K562 (cell line): ENCODE data around the gene TAF1A. TPM values are rescaled to one million over a fixed set of nuclear protein-coding genes. Genes with fewer than 3 reads are reported as not detected.

Source experiments
- ATAC-seq: fragments of 200-7000 bp; cut with Tn5 transposase; 3 replicates; pipeline ENCODE4 v1.9.1; 2020; ENCODE audit warnings: moderate library complexity
- BruUV-seq: library from RNA; stranded (reverse); fragments of 400-500 nt; replicated peaks from 2 replicates; lab custom pipeline; 2021; lab: Mats Ljungman, UMichigan
- CTCF ChIA-PET: fragments of 300-600 bp; formaldehyde crosslinking; extraction: SDS; loops from one replicate; lab custom pipeline; 2021; ENCODE audit warnings: low intra/inter-chr PET ratio; lab: Yijun Ruan, JAX
- POLR2A ChIA-PET: fragments of 300-600, 350-650 bp; sonication (Branson Sonifier 250); formaldehyde crosslinking; extraction: SDS; loops from one replicate; lab custom pipeline; 2021; ENCODE audit warnings: antibody characterized with exemption, inconsistent platforms; lab: Yijun Ruan, JAX
- DNase-seq, 4 experiments: peaks; one replicate each; pipeline versions ENCODE4 v3.0.0 to v3.0.0-alpha.2; 2011 to 2018; ENCODE audit warnings: low spot score in 3 of 4, mixed read lengths in 3 of 4; ENCODE audit errors: extremely low read depth in 1 of 4
- FAIRE-seq: peaks from 2 replicates; lab custom pipeline; 2011; peaks lifted over from hg19 to GRCh38; lab: Jason Lieb, UNC
- H2AFZ ChIP-seq: 2 replicates; pipeline ENCODE4 v1.6.0; 2011; ENCODE audit warnings: low read depth, low read length, control low read depth, inconsistent platforms
- H3K27ac ChIP-seq: fragments of 200-600 bp; 3 replicates; pipeline ENCODE4 v1.8.0; 2011; ENCODE audit warnings: low read depth, mild to moderate bottlenecking, control low read depth, inconsistent platforms, low read length, moderate library complexity, mixed read lengths; ENCODE audit errors: extremely low read depth
- H3K27me3 ChIP-seq, 2 experiments: fragments of 300-600 bp in 1 of 2; 2 replicates in 1 of 2; 3 replicates in 1 of 2; pipeline versions ENCODE4 v1.6.0 to v1.8.0; 2011; ENCODE audit warnings: inconsistent platforms in 2 of 2, low read length in 2 of 2, mild to moderate bottlenecking in 1 of 2, mixed read lengths in 1 of 2, moderate library complexity in 1 of 2; ENCODE audit not compliant: control insufficient read depth in 2 of 2, insufficient read depth in 2 of 2
- H3K36me3 ChIP-seq: fragments of 300-600 bp; 3 replicates; pipeline ENCODE4 v1.8.0; 2011; ENCODE audit warnings: mild to moderate bottlenecking, low read length, inconsistent platforms; ENCODE audit not compliant: control insufficient read depth, insufficient read depth
- H3K4me1 ChIP-seq, 2 experiments: fragments of 200-600 bp in 1 of 2; replicated peaks in 1 of 2; 2 replicates in 1 of 2; 3 replicates in 1 of 2; pipeline versions ENCODE4 v1.5.1 to v1.8.0; 2011; ENCODE audit warnings: inconsistent platforms in 2 of 2, low read length in 2 of 2, mild to moderate bottlenecking in 1 of 2, mixed read lengths in 1 of 2, moderate library complexity in 1 of 2; ENCODE audit not compliant: control insufficient read depth in 2 of 2, insufficient read depth in 2 of 2
- H3K4me2 ChIP-seq: 2 replicates; pipeline ENCODE4 v1.6.1; 2011; ENCODE audit warnings: low read length, control low read depth, inconsistent platforms, mixed read lengths; ENCODE audit not compliant: insufficient read depth
- H3K4me3 ChIP-seq: fragments of 200-600 bp; sonication (generic), shearing (Covaris generic); 2 replicates; pipeline ENCODE4 v1.5.1; 2016; ENCODE audit warnings: control low read depth, inconsistent platforms
- H3K79me2 ChIP-seq: fragments of 200-600 bp; 3 replicates; pipeline ENCODE4 v1.8.0; 2011; ENCODE audit warnings: low read length, inconsistent platforms; ENCODE audit not compliant: control insufficient read depth, insufficient read depth
- H3K9ac ChIP-seq, 2 experiments: 2 replicates each; pipeline versions ENCODE4 v1.6.0 to v1.6.1; 2011; ENCODE audit warnings: low read depth in 2 of 2, low read length in 2 of 2, control low read depth in 1 of 2, inconsistent platforms in 1 of 2, mild to moderate bottlenecking in 1 of 2, mixed read lengths in 1 of 2; ENCODE audit not compliant: insufficient read depth in 1 of 2
- H3K9me1 ChIP-seq: one replicate; pipeline ENCODE4 v1.6.0; 2011; ENCODE audit warnings: inconsistent platforms, mild to moderate bottlenecking, low read length, moderate library complexity; ENCODE audit not compliant: control insufficient read depth, insufficient read depth
- H3K9me3 ChIP-seq: replicated peaks from 2 replicates; pipeline ENCODE4 v1.5.1; 2011; ENCODE audit warnings: low read depth, low read length, inconsistent platforms; ENCODE audit not compliant: control insufficient read depth, insufficient read depth
- H4K20me1 ChIP-seq: replicated peaks from 2 replicates; pipeline ENCODE4 v1.6.1; 2011; ENCODE audit warnings: low read length, inconsistent platforms, mixed read lengths; ENCODE audit not compliant: control insufficient read depth, insufficient read depth
- EP400 ChIP-seq: fragments of 450-650 bp; IDR thresholded peaks from 2 replicates; pipeline ENCODE4 v1.6.1; 2017; ENCODE audit warnings: antibody characterized with exemption, mild to moderate bottlenecking, moderate library complexity
- ZNF133 ChIP-seq: fragments of 250-450 bp; sonication (Bioruptor Pico); IDR thresholded peaks from 2 replicates; pipeline ENCODE4 v1.4.0; 2020; ENCODE audit warnings: mild to moderate bottlenecking
- ZNF175 ChIP-seq: fragments of 200-800 bp; sonication (Bioruptor generic); IDR thresholded peaks from 2 replicates; pipeline ENCODE4 v1.6.1; 2016; ENCODE audit warnings: low read depth, mild to moderate bottlenecking, missing genetic modification characterization, missing compliant biosample characterization
- WGBS: fragments of 100-300 bp; shearing (Covaris generic); methylation state at CpG from one replicate; pipeline ENCODE4 v1.1.6; 2016; ENCODE audit warnings: low coverage, mixed read lengths; ENCODE audit not compliant: insufficient coverage; ENCODE audit errors: missing lambda C conversion rate; 5-methylcytosine and 5-hydroxymethylcytosine counted together
- in situ Hi-C: fragments of 300-500 bp; cut with MboI; formaldehyde crosslinking; loops from 4 replicates; pipeline ENCODE4 v1.15.0; 2018; ENCODE audit warnings: inconsistent platforms, mixed read lengths
- intact Hi-C: fragments of 100-400 bp; cut with micrococcal nuclease; formaldehyde crosslinking; loops from 2 replicates; pipeline ENCODE4 v1.14.2; 2022
- polyA plus RNA-seq, 8 experiments: library from polyadenylated mRNA; depleted of rRNA in 4 of 8; stranded (reverse) in 5 of 8; unstranded in 3 of 8; fragments of >200 nt; fragmentation: Nextera tagmentation in 2 of 8; fragmentation: Illumina TruSeq in 1 of 8; extraction: Ambion mirVana in 2 of 8; extraction: Trizol in 1 of 8; gene quantifications; 2 replicates each; pipeline versions ENCODE4 v1.2.1 to v1.2.3, GENCODE V29; 2011 to 2014; ENCODE audit warnings: inconsistent platforms in 1 of 8, missing spikeins in 1 of 8
- total RNA-seq, 7 experiments: library from RNA; depleted of rRNA in 6 of 7; stranded (reverse); fragments of >200 nt in 6 of 7; fragmentation: Illumina TruSeq in 2 of 7; extraction: Trizol in 2 of 7; gene quantifications; 2 replicates each; pipeline versions ENCODE4 v1.2.1 to v1.2.3, GENCODE V29; 2011 to 2021; ENCODE audit warnings: low replicate concordance in 1 of 7
- TF ChIP-seq, protein P1 (sequence below): sonication (generic); formaldehyde crosslinking; IDR thresholded peaks from 2 replicates; pipeline ENCODE4 v1.8.1; 2023; ENCODE audit warnings: mild to moderate bottlenecking, missing genetic modification reagents
- TF ChIP-seq, protein P2 (sequence below): fragments of 250-450 bp; sonication (Bioruptor Pico); IDR thresholded peaks from 2 replicates; pipeline ENCODE4 v1.5.0; 2022; ENCODE audit warnings: mild to moderate bottlenecking
- TF ChIP-seq, protein P3 (sequence below): fragments of 450-650 bp; IDR thresholded peaks from 2 replicates; pipeline ENCODE4 v1.6.1; 2016; ENCODE audit warnings: mild to moderate bottlenecking, moderate library complexity

Gene TAF1A
- total and polyA plus RNA-seq, 9 of the 15 experiments (the other 6 are each of a cell fraction or from before 2014, with no cell fraction given) = 17.8 to 36.8 (median 25.3) TPM

DNA sequence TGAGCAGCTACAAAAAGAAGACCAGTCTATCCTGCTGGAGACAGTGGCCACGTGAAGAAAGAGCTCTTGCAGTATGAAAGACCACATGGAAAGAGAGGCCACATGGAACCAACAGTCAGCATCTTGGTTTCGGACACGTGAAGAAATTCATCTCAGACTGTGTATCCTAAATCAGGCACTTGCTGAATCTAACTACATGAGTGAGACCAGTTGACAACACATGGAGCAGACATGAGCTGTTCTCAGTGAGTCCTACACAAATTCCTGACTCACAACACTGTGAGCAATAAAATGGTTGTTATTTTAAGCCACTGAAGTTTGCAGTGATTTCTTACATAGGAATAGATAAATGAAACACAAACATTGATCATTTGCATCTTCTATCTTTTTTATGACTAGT is 2.4 kb upstream of the TAF1A start:
- Histone ChIP-seq H2AFZ (peak overlapping the region; percentile 75), H3K27ac (no peak overlapping the region), H3K36me3 (peaks cover 10% of the 10 kb centered on the region; the same call in 2 of the 3 replicates), H3K9me3 (no peaks in the 10 kb centered on the region), H3K27me3 (no peaks in the 10 kb centered on the region; a peak in 1 of 5 replicates), H3K79me2 (peaks cover 25% of the 10 kb centered on the region), H3K4me3 (no peak overlapping the region), H4K20me1 (no peaks in the 10 kb centered on the region), H3K9ac (no peak overlapping the region), H3K4me1 (peaks cover 0 to 3% of the 10 kb centered on the region in 2 experiments; a peak in 2 of 5 replicates), H3K9me1 (no peaks in the 10 kb centered on the region), H3K4me2 (no peak overlapping the region)
- BruUV-seq = no TSS peak
- CTCF ChIA-PET = no interaction called here
- in situ Hi-C loops = no loop called here
- no peak for ATAC-seq
- intact Hi-C loops = no loop called here
- POLR2A ChIA-PET = interaction anchor here (0.5 to 2.0 kb wide), 2 partner anchors 17 to 66 kb away, joined by 3 to 7 read pairs; no protein-coding TSS in a partner anchor
- no peak for FAIRE-seq
- DNase-seq = no peak
- 45% methylated on average over 3 of the region's 3 CpGs for WGBS
- TF ChIP-seq EP400 (peak; percentile 24; the same call in 1 of the 2 replicates), ZNF133 (CRISPR knock-in tag) (no peak), ZNF175 (CRISPR knock-in tag) (no peak)
- TF ChIP-seq, protein P1, sequence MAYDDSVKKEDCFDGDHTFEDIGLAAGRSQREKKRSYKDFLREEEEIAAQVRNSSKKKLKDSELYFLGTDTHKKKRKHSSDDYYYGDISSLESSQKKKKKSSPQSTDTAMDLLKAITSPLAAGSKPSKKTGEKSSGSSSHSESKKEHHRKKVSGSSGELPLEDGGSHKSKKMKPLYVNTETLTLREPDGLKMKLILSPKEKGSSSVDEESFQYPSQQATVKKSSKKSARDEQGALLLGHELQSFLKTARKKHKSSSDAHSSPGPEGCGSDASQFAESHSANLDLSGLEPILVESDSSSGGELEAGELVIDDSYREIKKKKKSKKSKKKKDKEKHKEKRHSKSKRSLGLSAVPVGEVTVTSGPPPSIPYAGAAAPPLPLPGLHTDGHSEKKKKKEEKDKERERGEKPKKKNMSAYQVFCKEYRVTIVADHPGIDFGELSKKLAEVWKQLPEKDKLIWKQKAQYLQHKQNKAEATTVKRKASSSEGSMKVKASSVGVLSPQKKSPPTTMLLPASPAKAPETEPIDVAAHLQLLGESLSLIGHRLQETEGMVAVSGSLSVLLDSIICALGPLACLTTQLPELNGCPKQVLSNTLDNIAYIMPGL (CRISPR knock-in tag) = no peak
- TF ChIP-seq, protein P2, sequence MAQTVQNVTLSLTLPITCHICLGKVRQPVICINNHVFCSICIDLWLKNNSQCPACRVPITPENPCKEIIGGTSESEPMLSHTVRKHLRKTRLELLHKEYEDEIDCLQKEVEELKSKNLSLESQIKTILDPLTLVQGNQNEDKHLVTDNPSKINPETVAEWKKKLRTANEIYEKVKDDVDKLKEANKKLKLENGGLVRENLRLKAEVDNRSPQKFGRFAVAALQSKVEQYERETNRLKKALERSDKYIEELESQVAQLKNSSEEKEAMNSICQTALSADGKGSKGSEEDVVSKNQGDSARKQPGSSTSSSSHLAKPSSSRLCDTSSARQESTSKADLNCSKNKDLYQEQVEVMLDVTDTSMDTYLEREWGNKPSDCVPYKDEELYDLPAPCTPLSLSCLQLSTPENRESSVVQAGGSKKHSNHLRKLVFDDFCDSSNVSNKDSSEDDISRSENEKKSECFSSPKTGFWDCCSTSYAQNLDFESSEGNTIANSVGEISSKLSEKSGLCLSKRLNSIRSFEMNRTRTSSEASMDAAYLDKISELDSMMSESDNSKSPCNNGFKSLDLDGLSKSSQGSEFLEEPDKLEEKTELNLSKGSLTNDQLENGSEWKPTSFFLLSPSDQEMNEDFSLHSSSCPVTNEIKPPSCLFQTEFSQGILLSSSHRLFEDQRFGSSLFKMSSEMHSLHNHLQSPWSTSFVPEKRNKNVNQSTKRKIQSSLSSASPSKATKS (CRISPR knock-in tag) = no peak
- TF ChIP-seq, protein P3, sequence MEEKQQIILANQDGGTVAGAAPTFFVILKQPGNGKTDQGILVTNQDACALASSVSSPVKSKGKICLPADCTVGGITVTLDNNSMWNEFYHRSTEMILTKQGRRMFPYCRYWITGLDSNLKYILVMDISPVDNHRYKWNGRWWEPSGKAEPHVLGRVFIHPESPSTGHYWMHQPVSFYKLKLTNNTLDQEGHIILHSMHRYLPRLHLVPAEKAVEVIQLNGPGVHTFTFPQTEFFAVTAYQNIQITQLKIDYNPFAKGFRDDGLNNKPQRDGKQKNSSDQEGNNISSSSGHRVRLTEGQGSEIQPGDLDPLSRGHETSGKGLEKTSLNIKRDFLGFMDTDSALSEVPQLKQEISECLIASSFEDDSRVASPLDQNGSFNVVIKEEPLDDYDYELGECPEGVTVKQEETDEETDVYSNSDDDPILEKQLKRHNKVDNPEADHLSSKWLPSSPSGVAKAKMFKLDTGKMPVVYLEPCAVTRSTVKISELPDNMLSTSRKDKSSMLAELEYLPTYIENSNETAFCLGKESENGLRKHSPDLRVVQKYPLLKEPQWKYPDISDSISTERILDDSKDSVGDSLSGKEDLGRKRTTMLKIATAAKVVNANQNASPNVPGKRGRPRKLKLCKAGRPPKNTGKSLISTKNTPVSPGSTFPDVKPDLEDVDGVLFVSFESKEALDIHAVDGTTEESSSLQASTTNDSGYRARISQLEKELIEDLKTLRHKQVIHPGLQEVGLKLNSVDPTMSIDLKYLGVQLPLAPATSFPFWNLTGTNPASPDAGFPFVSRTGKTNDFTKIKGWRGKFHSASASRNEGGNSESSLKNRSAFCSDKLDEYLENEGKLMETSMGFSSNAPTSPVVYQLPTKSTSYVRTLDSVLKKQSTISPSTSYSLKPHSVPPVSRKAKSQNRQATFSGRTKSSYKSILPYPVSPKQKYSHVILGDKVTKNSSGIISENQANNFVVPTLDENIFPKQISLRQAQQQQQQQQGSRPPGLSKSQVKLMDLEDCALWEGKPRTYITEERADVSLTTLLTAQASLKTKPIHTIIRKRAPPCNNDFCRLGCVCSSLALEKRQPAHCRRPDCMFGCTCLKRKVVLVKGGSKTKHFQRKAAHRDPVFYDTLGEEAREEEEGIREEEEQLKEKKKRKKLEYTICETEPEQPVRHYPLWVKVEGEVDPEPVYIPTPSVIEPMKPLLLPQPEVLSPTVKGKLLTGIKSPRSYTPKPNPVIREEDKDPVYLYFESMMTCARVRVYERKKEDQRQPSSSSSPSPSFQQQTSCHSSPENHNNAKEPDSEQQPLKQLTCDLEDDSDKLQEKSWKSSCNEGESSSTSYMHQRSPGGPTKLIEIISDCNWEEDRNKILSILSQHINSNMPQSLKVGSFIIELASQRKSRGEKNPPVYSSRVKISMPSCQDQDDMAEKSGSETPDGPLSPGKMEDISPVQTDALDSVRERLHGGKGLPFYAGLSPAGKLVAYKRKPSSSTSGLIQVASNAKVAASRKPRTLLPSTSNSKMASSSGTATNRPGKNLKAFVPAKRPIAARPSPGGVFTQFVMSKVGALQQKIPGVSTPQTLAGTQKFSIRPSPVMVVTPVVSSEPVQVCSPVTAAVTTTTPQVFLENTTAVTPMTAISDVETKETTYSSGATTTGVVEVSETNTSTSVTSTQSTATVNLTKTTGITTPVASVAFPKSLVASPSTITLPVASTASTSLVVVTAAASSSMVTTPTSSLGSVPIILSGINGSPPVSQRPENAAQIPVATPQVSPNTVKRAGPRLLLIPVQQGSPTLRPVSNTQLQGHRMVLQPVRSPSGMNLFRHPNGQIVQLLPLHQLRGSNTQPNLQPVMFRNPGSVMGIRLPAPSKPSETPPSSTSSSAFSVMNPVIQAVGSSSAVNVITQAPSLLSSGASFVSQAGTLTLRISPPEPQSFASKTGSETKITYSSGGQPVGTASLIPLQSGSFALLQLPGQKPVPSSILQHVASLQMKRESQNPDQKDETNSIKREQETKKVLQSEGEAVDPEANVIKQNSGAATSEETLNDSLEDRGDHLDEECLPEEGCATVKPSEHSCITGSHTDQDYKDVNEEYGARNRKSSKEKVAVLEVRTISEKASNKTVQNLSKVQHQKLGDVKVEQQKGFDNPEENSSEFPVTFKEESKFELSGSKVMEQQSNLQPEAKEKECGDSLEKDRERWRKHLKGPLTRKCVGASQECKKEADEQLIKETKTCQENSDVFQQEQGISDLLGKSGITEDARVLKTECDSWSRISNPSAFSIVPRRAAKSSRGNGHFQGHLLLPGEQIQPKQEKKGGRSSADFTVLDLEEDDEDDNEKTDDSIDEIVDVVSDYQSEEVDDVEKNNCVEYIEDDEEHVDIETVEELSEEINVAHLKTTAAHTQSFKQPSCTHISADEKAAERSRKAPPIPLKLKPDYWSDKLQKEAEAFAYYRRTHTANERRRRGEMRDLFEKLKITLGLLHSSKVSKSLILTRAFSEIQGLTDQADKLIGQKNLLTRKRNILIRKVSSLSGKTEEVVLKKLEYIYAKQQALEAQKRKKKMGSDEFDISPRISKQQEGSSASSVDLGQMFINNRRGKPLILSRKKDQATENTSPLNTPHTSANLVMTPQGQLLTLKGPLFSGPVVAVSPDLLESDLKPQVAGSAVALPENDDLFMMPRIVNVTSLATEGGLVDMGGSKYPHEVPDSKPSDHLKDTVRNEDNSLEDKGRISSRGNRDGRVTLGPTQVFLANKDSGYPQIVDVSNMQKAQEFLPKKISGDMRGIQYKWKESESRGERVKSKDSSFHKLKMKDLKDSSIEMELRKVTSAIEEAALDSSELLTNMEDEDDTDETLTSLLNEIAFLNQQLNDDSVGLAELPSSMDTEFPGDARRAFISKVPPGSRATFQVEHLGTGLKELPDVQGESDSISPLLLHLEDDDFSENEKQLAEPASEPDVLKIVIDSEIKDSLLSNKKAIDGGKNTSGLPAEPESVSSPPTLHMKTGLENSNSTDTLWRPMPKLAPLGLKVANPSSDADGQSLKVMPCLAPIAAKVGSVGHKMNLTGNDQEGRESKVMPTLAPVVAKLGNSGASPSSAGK = 0 out of 2 replicates have a peak, but pooled peaks have one; percentile 15
